ENCODE results near the gene GAMT. TPM values are rescaled to one million over a fixed set of nuclear protein-coding genes. Genes with fewer than 3 reads are reported as not detected.

The GAMT gene
- total and polyA plus RNA-seq, 2 of the 13 experiments (the other 11 are each of a cell fraction or from before 2014, with no cell fraction given): 115 to 124 TPM

DNA sequence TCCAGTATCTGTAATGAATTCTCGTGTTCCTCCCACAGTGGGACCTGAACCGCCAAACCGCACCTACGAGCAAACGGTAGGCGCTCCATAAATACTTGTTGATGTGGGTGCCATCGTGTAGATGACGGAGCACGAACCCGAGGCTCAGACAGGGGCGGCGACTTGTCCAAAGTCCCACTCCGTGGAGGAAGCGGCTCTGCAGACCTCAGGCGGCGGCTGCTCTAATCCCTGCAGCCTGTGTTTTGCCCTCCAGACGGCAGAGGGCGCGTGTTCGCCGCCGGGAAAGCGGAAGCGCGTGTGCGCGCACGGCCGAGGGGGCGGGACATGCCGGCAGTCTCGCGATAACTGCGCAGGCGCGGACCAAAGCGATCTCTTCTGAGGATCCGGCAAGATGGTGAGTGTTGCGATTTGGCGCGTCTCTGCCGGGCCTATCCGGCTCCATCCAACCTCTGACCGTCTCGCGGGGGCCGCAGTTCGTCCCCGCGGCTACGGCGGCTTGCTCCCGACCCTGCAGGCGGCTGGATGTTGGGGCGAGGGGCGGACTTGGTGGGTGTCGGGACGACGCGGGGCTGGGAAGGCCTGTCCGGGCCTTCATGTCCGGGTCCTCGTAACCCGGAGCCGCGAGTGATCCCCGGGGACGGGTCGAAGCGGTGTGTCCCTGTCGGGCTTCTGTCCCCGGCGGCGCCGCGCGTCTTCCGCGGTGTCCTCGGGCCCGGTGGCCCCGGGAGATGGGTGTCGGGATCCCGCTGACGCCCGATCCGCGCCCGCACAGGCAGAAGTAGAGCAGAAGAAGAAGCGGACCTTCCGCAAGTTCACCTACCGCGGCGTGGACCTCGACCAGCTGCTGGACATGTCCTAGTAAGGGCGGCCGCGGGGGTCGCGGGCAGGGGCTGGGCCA is 36.9 kb upstream of the GAMT start, which contains the start of gene RPS15 (continued):
- TF ChIP-seq GFI1 (CRISPR knock-in tag; IDR thresholded peaks at IDR 0.05; ENCODE audit: borderline replicate concordance) (peak; percentile 82; the same call in 1 of the 2 replicates), KLF6 (CRISPR knock-in tag; IDR thresholded peaks at IDR 0.05) (peak; percentile 93), EED (CRISPR knock-in tag; IDR thresholded peaks at IDR 0.05) (peak; percentile 93), WIZ (CRISPR knock-in tag; IDR thresholded peaks at IDR 0.05) (0 out of 2 replicates have a peak, but pooled peaks have one; percentile 69), ZFYVE20 (CRISPR knock-in tag; IDR thresholded peaks at IDR 0.05; ENCODE audit: borderline replicate concordance, low read depth) (0 out of 2 replicates have a peak, but pooled peaks have one; percentile 28), ARNTL (CRISPR knock-in tag; IDR thresholded peaks at IDR 0.05) (peak; percentile 83), FOSL2 (CRISPR knock-in tag; IDR thresholded peaks at IDR 0.05) (peak; percentile 76), ZEB1 (IDR thresholded peaks at IDR 0.05; ENCODE audit: insufficient replicate concordance, low read depth) (no peak), RELA (CRISPR knock-in tag; IDR thresholded peaks at IDR 0.05) (no peak), ZNF782 (CRISPR knock-in tag; IDR thresholded peaks at IDR 0.05; ENCODE audit: borderline replicate concordance) (peak; percentile 96; the same call in 1 of the 2 replicates), ZSCAN20 (CRISPR knock-in tag; IDR thresholded peaks at IDR 0.05; ENCODE audit: borderline replicate concordance) (peak; percentile 96), ZNF607 (CRISPR knock-in tag; IDR thresholded peaks at IDR 0.05; ENCODE audit: borderline replicate concordance) (peak; percentile 97; the same call in 1 of the 2 replicates), ZNF382 (CRISPR knock-in tag; IDR thresholded peaks at IDR 0.05; ENCODE audit: borderline replicate concordance) (no peak), ZNF232 (CRISPR knock-in tag; IDR thresholded peaks at IDR 0.05; ENCODE audit: borderline replicate concordance) (peak; percentile 94; the same call in 1 of the 2 replicates)
- TF ChIP-seq, protein P1, sequence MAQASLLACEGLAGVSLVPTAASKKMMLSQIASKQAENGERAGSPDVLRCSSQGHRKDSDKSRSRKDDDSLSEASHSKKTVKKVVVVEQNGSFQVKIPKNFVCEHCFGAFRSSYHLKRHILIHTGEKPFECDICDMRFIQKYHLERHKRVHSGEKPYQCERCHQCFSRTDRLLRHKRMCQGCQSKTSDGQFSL (CRISPR knock-in tag; IDR thresholded peaks at IDR 0.05): peak; percentile 73; the same call in 1 of the 2 replicates
- TF ChIP-seq, protein P2, sequence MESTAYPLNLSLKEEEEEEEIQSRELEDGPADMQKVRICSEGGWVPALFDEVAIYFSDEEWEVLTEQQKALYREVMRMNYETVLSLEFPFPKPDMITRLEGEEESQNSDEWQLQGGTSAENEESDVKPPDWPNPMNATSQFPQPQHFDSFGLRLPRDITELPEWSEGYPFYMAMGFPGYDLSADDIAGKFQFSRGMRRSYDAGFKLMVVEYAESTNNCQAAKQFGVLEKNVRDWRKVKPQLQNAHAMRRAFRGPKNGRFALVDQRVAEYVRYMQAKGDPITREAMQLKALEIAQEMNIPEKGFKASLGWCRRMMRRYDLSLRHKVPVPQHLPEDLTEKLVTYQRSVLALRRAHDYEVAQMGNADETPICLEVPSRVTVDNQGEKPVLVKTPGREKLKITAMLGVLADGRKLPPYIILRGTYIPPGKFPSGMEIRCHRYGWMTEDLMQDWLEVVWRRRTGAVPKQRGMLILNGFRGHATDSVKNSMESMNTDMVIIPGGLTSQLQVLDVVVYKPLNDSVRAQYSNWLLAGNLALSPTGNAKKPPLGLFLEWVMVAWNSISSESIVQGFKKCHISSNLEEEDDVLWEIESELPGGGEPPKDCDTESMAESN (CRISPR knock-in tag; conservative IDR thresholded peaks at IDR 0.05): peak; percentile 99
- TF ChIP-seq, protein P3, sequence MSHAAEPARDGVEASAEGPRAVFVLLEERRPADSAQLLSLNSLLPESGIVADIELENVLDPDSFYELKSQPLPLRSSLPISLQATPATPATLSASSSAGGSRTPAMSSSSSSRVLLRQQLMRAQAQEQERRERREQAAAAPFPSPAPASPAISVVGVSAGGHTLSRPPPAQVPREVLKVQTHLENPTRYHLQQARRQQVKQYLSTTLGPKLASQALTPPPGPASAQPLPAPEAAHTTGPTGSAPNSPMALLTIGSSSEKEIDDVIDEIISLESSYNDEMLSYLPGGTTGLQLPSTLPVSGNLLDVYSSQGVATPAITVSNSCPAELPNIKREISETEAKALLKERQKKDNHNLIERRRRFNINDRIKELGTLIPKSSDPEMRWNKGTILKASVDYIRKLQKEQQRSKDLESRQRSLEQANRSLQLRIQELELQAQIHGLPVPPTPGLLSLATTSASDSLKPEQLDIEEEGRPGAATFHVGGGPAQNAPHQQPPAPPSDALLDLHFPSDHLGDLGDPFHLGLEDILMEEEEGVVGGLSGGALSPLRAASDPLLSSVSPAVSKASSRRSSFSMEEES (CRISPR knock-in tag; IDR thresholded peaks at IDR 0.05): peak; percentile 53; the same call in 1 of the 2 replicates
- TF ChIP-seq, protein P4, sequence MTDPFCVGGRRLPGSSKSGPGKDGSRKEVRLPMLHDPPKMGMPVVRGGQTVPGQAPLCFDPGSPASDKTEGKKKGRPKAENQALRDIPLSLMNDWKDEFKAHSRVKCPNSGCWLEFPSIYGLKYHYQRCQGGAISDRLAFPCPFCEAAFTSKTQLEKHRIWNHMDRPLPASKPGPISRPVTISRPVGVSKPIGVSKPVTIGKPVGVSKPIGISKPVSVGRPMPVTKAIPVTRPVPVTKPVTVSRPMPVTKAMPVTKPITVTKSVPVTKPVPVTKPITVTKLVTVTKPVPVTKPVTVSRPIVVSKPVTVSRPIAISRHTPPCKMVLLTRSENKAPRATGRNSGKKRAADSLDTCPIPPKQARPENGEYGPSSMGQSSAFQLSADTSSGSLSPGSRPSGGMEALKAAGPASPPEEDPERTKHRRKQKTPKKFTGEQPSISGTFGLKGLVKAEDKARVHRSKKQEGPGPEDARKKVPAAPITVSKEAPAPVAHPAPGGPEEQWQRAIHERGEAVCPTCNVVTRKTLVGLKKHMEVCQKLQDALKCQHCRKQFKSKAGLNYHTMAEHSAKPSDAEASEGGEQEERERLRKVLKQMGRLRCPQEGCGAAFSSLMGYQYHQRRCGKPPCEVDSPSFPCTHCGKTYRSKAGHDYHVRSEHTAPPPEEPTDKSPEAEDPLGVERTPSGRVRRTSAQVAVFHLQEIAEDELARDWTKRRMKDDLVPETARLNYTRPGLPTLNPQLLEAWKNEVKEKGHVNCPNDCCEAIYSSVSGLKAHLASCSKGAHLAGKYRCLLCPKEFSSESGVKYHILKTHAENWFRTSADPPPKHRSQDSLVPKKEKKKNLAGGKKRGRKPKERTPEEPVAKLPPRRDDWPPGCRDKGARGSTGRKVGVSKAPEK (CRISPR knock-in tag; IDR thresholded peaks at IDR 0.05; ENCODE audit: borderline replicate concordance): peak; percentile 93; the same call in 1 of the 2 replicates
- TF ChIP-seq, protein P5, sequence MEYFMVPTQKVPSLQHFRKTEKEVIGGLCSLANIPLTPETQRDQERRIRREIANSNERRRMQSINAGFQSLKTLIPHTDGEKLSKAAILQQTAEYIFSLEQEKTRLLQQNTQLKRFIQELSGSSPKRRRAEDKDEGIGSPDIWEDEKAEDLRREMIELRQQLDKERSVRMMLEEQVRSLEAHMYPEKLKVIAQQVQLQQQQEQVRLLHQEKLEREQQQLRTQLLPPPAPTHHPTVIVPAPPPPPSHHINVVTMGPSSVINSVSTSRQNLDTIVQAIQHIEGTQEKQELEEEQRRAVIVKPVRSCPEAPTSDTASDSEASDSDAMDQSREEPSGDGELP (IDR thresholded peaks at IDR 0.05; ENCODE audit: borderline replicate concordance, low read depth): peak; percentile 55; the same call in 1 of the 2 replicates

All from HepG2 (cell line).